ENCODE results near the gene ZFP91. TPM values are rescaled to one million over a fixed set of nuclear protein-coding genes. Genes with fewer than 3 reads are reported as not detected.

The ZFP91 gene
- total and polyA plus RNA-seq, 2 experiments from 2014 or later, result 12.3 to 22.6 TPM

DNA sequence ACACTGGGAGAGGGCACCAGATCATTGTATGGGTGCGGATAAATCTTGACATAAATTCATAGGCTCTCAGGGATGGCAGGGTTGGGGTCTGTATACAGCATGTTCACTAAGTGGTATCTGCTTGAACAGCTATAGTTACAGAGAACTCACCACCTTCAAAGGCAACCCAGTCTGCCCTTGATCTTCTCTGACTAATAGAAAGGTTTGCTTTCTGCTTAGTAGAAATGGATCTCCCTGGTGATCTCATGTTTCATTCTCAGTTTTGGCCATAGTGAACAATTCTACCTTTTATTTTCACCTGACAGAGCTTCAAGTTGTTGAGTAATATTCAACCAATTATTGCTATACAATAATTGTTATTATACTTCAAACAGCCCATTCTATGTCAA, 76.0 kb downstream of the ZFP91 start:
- Histone ChIP-seq H3K27me3 (no peaks in the 10 kb centered on the region), H3K4me3 (no peak overlapping the region), H3K36me3 (no peaks in the 10 kb centered on the region), H3K27ac (no peak overlapping the region), H3K4me1 (ENCODE audit: low read depth) (no peaks in the 10 kb centered on the region), H3K9me3 (ENCODE audit: low read depth) (no peaks in the 10 kb centered on the region)
- no peak for DNase-seq (ENCODE audit: low read depth in 1 of 2, low spot score in 1 of 2)
- no peak for TF ChIP-seq CTCF (IDR thresholded peaks at IDR 0.05; ENCODE audit: low read depth, low read length)

DNA sequence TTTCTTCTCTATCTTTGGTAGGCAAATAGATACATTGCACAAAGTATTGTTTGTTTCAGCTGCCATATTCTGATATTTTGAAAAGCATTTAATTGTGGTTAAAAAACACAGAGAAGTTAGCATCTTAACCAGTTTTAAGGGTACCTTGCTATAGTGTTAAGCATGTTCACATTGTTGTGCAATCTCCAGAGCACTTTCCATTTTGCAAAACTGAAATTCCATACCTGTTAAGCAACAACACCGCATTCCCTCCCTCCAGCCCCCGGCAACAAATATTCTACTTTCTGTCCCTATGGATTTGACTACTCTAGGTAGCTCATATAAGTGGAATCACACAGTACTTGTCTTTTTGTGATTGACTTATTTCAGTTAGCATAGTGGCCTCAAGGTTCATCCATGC, 77.5 kb downstream of the ZFP91 start:
- Histone ChIP-seq H3K27me3 (no peaks in the 10 kb centered on the region), H3K36me3 (no peaks in the 10 kb centered on the region), H3K9me3 (ENCODE audit: low read depth) (no peaks in the 10 kb centered on the region), H3K4me1 (ENCODE audit: low read depth) (no peaks in the 10 kb centered on the region), H3K4me3 (no peak overlapping the region), H3K27ac (no peak overlapping the region)
- no peak for DNase-seq (ENCODE audit: low read depth in 1 of 2, low spot score in 1 of 2)
- TF ChIP-seq CTCF (IDR thresholded peaks at IDR 0.05; ENCODE audit: low read depth, low read length), result no peak

GRCh38 chr11:58658623-58659022, 79.8 kb downstream of the ZFP91 start:
- Histone ChIP-seq H3K27ac (no peak overlapping the region), H3K9me3 (ENCODE audit: low read depth) (no peaks in the 10 kb centered on the region), H3K27me3 (no peaks in the 10 kb centered on the region), H3K36me3 (no peaks in the 10 kb centered on the region), H3K4me3 (no peak overlapping the region), H3K4me1 (ENCODE audit: low read depth) (no peaks in the 10 kb centered on the region)
- TF ChIP-seq CTCF (IDR thresholded peaks at IDR 0.05; ENCODE audit: low read depth, low read length), result no peak
- no peak for DNase-seq (ENCODE audit: low read depth in 1 of 2, low spot score in 1 of 2)

GRCh38 chr11:58659404-58659803, 80.5 kb downstream of the ZFP91 start:
- Histone ChIP-seq H3K4me3 (no peak overlapping the region), H3K36me3 (no peaks in the 10 kb centered on the region), H3K9me3 (ENCODE audit: low read depth) (no peaks in the 10 kb centered on the region), H3K4me1 (ENCODE audit: low read depth) (no peaks in the 10 kb centered on the region), H3K27ac (no peak overlapping the region), H3K27me3 (no peaks in the 10 kb centered on the region)
- TF ChIP-seq CTCF (IDR thresholded peaks at IDR 0.05; ENCODE audit: low read depth, low read length), result no peak
- no peak for DNase-seq (ENCODE audit: low read depth in 1 of 2, low spot score in 1 of 2)

GRCh38 chr11:58659910-58660570, 81.2 kb downstream of the ZFP91 start:
- H3K4me3 ChIP-seq, result no peak overlapping the region
- no peaks in the 10 kb centered on the region for H3K36me3 ChIP-seq
- no peaks in the 10 kb centered on the region for H3K9me3 ChIP-seq (ENCODE audit: low read depth)
- TF ChIP-seq CTCF (IDR thresholded peaks at IDR 0.05; ENCODE audit: low read depth, low read length), result no peak
- H3K27ac ChIP-seq, result no peak overlapping the region
- no peaks in the 10 kb centered on the region for H3K27me3 ChIP-seq
- DNase-seq (ENCODE audit: low read depth in 1 of 2, low spot score in 1 of 2), result no peak
- no peaks in the 10 kb centered on the region for H3K4me1 ChIP-seq (ENCODE audit: low read depth)

Other genes starting within 250 kb of the ZFP91 start
- gene OR5B17, start 220.0 kb upstream of the ZFP91 start, total RNA-seq, result not detected in 2 replicates
- not detected in 2 replicates for gene OR5B17, start 220.0 kb upstream of the ZFP91 start, polyA plus RNA-seq
- not detected in 2 replicates for gene OR5B3, start 172.2 kb upstream of the ZFP91 start, total RNA-seq
- not detected in 2 replicates for gene OR5B3, start 172.2 kb upstream of the ZFP91 start, polyA plus RNA-seq
- gene OR5B2, start 150.9 kb upstream of the ZFP91 start, total RNA-seq, result not detected in 2 replicates
- gene OR5B2, start 150.9 kb upstream of the ZFP91 start, polyA plus RNA-seq, result 0.59 TPM in 1 of 2 replicates, not detected in the other
- not detected in 2 replicates for gene OR5B12, start 136.8 kb upstream of the ZFP91 start, total RNA-seq
- not detected in 2 replicates for gene OR5B12, start 136.8 kb upstream of the ZFP91 start, polyA plus RNA-seq
- gene OR5B21, start 71.0 kb upstream of the ZFP91 start, total RNA-seq, result not detected in 2 replicates
- not detected in 2 replicates for gene OR5B21, start 71.0 kb upstream of the ZFP91 start, polyA plus RNA-seq
- gene LPXN, start 3.2 kb upstream of the ZFP91 start, total RNA-seq, result 3.5 and 4.1 TPM in 2 replicates
- gene LPXN, start 3.2 kb upstream of the ZFP91 start, polyA plus RNA-seq, result 3.0 TPM in 2 replicates
- 0.33 and 0.63 TPM in 2 replicates for gene CNTF, start 43.6 kb downstream of the ZFP91 start, total RNA-seq
- 0.23 TPM in 1 of 2 replicates, not detected in the other for gene CNTF, start 43.6 kb downstream of the ZFP91 start, polyA plus RNA-seq
- not detected in 2 replicates for gene GLYAT, start 152.9 kb downstream of the ZFP91 start, total RNA-seq
- not detected in 2 replicates for gene GLYAT, start 152.9 kb downstream of the ZFP91 start, polyA plus RNA-seq